Measurements from ENCODE around the gene TMEM119. TPM values are rescaled to one million over a fixed set of nuclear protein-coding genes. Genes with fewer than 3 reads are reported as not detected.
A peak's percentile ranks its signal among the peaks of the same experiment; 100 is the strongest.
"Not testable (repeated sequence)": the region's sequence is repeated elsewhere in the genome, so short reads cannot be mapped to it uniquely, and the experiment has no call there.

Gene TMEM119
- total RNA-seq, 1 experiment from 2014 or later = 1.4 TPM

DNA sequence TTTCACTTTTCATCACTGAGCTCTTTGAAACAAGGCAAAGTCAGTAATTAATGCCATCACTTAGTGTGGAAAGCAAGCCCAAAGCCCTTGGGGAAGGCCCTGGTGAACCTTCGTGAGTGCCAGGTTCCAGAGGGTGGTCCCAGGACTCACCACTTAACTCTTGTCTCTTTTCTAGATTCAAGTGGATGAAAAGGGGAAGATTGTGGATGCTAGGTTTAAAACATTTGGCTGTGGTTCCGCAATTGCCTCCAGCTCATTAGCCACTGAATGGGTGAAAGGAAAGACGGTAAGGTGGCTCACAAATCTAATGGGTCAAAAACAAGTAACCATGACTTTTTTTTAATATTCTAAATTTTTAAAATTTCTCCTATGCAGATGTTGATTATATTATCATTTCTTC, 32.7 kb downstream of the TMEM119 start:
- DNase-seq (ENCODE audit: low spot score) = no peak

DNA sequence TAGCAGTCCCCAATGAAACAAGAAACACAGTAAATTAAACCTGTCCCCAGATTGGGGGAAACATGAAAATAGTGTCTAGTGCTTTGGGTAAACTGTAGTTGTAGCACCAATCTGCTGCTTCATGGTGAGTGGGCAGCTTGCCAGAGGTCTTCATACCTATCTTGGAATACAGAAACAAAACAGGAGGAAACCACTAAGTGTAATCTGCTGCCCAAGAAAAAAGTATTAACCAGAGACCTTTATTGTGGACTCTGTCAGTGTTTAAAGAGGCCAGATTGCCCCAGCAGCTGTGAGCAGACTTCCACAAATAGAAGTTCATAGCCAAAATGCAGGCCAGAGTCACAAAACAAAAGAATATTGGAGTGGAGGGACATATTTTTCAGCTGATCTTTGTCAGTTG, 33.2 kb downstream of the TMEM119 start:
- no peak for DNase-seq (ENCODE audit: low spot score)

DNA sequence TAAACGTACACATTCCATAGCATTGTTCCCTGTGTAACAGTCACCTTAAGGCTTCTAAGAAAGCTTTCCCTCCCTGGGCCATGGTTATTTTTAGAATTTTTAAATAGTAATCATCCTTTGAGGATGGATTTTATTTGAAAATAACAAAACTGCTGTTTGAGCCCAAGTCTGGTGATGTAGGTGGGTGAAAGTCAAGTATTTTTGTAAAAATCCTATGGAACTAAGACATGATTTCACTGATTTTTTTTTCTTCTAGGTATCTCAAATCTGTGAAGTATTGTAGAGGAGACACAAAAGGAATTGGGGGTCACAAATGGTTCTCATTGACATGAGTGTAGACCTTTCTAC, 34.1 kb downstream of the TMEM119 start:
- no peak for DNase-seq (ENCODE audit: low spot score)

GRCh38 chr12:108563136-108563803, 34.6 kb downstream of the TMEM119 start:
- DNase-seq (ENCODE audit: low spot score) = peak; percentile 87

- peak; percentile 94 for DNase-seq (ENCODE audit: low spot score)
Observed at GRCh38 chr12:108562348-108563135, 35.3 kb downstream of the TMEM119 start, which contains the start of gene ISCU. Gene ISCU (plus strand): TSS chr12:108562596. CDS start chr12:108562623, 27 bp downstream.

GRCh38 chr12:108561852-108562347, 36.0 kb downstream of the TMEM119 start:
- no peak for DNase-seq (ENCODE audit: low spot score)

DNA sequence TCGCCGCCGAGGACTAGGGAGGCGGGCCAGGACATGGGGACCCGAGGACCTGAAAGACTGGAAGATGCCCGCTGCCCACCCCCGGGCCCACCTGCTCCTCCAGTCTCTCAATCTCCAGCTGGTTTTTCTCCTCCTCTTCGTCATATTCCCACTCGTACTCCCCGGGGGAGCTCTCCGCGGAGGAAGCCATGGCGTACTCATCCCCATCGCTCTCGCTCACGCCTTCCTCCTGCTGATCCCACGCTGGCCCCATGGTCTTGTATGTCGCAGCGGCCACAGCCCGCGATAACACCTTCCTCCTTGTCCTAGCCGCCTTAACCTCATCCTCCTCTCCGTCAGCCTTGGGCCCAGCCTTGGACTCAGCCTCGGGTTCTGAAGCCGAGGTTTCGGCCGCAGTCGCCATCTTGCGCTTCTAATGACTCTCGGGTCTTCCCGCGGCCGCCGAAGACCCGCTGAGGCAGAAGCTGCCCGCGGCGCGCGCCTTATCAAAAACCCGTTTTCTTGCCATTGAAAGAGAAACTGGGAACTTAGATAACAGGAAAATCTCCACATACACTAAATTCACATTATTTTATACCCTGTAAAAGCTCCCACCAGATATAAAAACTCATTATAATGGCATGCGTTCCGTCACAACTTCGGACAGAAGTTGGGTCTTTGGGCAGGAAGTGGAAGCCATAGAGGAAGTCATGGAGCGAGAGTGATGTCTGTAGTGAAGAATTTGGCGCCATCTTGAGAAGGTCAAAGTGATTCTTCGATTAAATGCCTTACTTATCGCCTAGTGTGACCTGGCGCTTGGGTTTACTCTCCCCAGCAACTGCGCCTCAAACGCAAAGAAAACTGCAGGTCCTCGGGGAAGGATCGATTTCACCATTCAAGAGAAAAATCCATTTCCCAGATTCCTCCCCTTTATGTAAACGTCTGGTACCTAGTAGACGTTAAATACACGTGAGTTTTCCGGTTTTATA, 36.8 kb downstream of the TMEM119 start, which contains the start of gene SART3:
SART3 (minus strand) TSS at position 422 of the 968 bp plus-strand sequence; CDS start at position 403, 19 bp downstream.
- peak; percentile 88 for DNase-seq (ENCODE audit: low spot score)

- no peak for DNase-seq (ENCODE audit: low spot score)
Observed at GRCh38 chr12:108560321-108560721, 37.6 kb downstream of the TMEM119 start.

DNA sequence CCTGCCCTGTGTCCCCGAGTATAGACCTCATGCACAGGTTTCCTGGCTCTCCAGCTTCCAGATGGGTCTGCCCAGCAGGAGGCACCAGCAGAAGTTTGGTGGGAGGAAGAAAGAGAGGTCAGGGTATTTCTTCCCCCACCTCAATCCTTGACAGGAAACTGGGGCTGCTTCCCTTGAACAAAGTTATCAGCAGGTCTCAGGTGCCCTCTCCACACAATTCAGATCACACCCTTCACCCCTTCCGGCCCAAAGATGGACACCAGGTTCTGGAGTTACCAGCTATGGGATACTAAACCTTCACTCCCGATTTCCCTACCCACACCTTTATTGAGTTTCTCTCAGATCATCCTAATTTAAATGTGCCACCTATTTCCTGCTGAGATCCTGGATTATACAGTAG, 38.1 kb downstream of the TMEM119 start:
- DNase-seq (ENCODE audit: low spot score) = no peak

GRCh38 chr12:108559007-108559655, 38.8 kb downstream of the TMEM119 start:
- DNase-seq (ENCODE audit: low spot score) = no peak

DNA sequence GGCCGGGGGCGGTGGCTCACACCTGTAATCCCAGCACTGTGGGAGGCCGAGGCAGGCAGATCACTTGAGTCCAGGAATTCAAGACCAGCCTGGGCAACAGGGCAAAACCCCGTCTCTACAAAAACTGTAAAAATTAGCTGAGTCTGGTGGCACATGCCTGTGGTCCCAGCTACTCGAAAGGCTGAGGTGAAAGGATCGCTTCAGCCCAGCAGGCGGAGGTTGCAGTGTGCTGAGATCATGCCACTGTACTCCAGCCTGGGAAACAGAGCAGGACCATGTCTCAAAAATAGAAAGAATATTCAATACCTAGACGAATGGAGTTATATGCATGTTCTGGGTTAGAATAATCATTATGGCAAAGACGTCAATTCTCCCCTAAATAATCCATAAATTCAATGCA, 42.5 kb downstream of the TMEM119 start:
- not testable (repeated sequence) for DNase-seq (ENCODE audit: low spot score)

- no peak for DNase-seq (ENCODE audit: low spot score)
Observed at GRCh38 chr12:108553799-108554198, 44.1 kb downstream of the TMEM119 start.

DNA sequence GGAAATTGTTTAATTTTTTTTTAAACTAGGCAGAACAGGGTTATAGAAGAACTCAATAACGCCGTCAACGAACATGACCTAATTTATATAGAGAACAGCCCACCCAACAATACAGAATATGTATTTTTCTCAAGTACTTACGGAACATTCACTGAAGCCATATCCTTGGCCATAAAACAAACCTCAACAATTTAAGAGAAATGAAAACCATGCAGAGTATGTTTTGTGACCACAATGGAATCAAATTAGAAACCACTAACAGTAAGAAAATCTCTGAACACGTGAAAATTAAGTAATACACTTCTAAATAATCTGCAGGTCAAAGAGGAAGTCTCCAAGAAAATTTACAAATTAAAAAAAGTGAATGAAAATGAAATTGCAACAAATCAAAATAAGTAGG, 46.3 kb downstream of the TMEM119 start:
- no peak for DNase-seq (ENCODE audit: low spot score)

GRCh38 chr12:108548954-108549521, 48.8 kb downstream of the TMEM119 start:
- no peak for DNase-seq (ENCODE audit: low spot score)

DNA sequence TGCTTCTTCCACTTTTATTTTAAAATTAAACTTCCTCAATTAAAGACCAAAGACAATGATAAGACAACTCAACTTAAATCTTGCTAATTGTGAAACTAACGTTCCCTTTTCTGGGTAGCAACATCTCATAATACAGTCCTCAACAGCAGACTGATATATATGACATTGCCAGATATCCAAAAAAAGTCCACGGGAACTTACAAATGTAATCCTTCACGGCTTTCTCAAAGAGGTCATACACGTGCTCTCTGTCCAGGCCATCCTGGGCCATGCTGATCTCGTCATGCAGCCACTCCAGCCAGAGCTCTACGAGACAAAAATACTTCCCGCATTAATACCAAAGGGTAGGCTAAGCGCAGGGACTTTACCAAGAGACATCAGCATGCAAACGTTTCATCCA, 50.2 kb downstream of the TMEM119 start:
- no peak for DNase-seq (ENCODE audit: low spot score)

DNA sequence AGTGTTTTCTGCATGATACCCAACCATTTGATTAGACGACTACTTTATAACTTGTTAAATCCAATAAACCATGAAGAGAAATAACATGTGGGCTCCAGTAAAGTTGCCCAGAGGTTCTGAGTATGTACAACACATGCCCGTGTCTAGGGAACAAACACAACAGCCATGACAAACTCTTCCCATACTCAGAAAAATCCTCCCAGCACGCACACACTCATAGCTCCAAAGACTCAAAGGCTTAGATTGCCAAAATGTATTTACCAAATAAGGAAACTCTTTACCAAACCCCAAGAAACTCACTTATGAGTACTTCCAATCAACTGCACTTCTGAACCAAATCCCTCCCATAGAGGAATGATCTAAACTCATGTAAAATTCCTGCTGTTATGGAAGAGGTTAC, 54.2 kb downstream of the TMEM119 start:
- no peak for DNase-seq (ENCODE audit: low spot score)

- no peak for DNase-seq (ENCODE audit: low spot score)
Observed at GRCh38 chr12:108542320-108542719, 55.6 kb downstream of the TMEM119 start.

Measured in H4 (cell line).